Activated gamma-delta T cell treated with anti-CD3 and anti-CD28 coated beads, Interleukin-2, amount 50 U/mL, for 16 hours (primary cell): ENCODE results near the gene TNFAIP3.

ENCODE experiments used
- DNase-seq: peaks from one replicate; pipeline ENCODE4 v3.0.0-alpha.2; 2020; ENCODE audit warnings: low read depth

The TNFAIP3 gene

DNA sequence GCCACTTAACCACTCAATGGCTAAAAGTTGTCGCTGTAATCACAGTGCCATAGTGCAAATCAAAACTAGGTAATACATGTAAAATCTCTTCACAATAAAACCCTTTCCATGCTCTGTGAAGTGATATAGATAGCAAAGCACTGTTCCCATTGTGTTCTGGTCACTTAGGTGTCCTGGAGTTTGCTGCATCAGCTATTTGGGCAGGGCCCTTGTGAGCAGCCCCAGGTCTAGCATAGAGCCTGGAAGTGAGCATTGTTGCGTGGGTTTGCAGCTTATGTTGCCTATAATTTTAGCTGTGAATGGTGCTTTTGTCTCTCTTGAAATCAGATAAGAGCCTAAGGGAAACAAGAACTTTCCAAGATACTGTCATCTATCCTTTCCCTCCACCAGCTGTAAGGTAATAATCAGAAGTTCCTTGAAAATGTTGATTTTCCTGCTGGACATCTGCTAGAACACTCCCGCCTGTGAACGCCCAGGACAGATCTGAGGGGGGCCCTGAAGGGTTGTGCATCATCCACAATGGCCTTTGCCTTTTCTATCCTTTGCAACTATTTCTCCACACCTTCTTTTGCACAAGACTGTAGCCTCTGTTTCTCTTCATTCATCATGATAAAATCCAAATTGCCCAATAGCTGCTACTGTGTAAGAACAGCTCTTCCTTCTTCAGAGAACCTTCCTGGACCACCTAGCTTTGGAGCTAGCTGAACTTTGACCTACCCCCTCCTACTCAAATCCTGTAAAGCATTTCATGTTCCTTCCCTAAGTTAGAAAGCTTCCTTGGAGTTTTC is 57.0 kb downstream of the TNFAIP3 start:
- DNase-seq, result no peak

DNA sequence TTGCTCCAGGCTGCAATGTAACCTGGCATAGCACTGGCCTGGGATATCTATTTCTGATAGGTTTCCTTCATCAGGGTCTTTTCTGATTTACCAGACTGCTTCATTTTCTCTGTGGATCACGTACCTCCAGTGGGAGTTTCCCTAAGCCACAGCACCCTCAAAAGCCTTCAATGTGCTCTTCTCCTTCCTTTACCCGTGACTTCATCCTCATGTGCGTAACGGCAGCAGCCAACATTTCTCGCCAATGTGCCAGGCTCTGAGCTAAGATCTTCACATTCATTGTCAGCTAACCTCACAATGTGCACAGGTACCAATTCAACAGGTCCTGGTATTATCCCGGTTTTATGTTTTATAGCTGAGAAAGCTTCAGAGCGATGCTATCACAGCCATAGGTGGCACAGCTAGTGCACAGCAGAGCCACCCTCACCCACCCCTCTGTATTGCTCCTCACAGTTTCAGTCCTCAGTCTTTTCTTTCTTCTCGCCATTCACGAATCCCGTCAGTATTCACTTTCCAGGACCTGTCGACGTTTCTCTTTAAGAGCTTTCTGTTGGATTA is 58.2 kb downstream of the TNFAIP3 start:
- DNase-seq, result no peak

DNA sequence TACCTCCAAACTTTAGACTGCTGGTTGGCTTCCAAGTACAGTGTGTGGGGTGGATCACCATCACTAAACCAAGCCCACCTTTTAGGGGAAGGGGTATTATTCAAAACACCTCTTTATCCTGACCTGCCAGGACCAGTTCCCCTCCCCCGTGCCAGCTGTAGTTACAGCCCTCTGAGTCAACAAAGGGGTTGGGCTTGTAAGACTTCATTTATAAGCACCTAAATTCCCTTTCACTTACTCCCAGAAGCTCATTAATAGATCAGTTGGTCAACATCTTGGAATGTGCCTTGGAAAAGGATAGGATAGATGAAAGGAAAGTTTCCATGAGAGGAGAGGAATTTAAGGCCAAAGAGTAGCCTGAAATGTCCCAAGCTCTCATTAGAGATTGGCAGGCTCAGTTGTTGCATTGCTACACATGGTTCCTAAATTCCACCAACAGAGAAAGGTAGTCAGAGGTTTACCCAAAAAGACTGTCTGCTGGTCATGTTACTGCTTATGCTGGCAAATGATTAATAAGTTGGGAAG is 59.2 kb downstream of the TNFAIP3 start:
- DNase-seq, result no peak

DNA sequence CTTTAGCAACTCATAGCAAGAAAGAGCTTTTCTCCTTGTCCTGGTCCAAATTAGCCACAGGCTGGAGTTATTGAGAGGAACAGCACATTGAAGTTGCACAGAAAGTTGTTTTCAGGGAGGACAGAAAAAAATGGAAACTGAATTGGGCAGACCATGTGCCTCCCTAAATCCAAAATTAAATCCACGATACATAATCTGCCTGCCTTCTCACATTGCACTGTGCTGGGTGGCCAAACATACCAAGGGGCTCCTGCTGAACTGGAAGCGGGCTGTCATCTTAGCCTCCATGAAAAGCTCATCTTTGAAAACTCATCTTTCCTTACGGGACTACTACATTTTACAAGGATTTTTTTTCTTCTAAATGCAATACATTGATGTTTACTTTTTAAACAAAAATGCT is 59.9 kb downstream of the TNFAIP3 start:
- DNase-seq, result no peak

DNA sequence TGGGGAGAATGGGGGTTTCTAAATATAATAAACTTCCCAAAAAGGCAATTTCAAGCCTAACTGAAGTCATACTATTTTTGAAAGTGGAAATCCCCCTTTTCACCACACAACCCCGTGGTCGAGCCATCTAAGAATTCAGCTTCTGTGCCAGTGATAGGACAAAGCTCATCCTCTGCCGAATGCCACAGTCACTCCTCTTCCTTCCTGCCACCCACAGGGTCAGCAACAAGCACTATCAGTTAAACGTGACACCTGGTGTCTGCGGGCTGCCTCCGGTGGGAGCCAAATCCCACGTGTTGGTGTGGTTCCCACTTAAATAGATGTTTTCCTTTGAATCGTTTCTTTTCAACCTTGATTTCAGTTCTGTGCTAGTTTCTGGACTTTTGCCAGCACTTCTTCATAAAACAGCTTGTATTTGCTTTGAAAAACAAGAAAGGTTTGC is 60.7 kb downstream of the TNFAIP3 start:
- DNase-seq, result peak; percentile 80

DNA sequence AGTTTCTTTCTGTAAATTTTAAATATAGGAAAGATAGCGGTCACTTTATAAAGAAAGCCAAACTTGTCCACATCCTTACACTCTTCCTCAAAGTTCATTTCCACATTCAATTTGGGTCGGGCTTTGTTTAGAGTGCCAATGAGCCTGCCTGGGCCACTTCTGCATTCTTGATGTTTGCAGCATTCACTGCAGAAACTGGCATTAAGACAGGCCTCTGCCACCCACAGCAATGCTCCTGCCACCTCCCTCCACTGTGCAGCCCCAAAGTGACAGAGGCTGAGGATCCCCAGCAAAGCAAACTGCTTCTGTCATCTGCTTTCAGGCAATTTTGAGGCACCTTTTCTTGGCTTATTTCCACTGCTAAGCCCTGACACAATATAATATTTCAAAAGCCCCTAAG is 61.2 kb downstream of the TNFAIP3 start:
- peak; percentile 27 for DNase-seq

DNA sequence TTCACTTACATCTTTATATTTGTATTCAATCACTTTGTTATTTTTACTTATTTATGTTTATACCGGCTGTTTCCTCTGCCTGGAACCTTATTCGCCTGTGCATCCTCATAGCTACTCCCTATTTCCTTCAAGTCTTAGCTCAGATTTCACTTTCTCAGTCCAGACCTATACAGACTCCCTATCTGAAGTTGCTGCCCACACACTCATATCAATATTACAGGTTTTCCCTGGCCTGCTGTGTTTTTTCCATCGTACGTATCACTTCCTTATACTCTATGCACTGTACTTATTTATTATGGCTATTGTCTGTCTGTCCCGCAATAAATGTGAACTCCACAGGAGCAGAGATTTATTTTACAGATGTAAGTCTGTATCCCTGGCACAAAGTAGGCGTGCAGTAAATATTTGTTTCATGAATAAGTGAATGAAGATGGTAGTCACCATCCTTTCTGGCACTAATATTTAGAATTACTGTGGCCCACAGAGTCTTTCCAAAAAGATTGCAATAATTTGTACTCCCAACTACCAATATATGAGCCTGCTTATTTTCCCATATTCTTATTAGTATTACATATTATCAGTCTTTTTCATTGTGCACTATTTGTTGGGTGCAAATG is 64.9 kb downstream of the TNFAIP3 start:
- no peak for DNase-seq
